Stimulated activated CD4-positive, alpha-beta T cell treated with anti-CD3 and anti-CD28 coated beads, Interleukin-1b, Interleukin-23, amount 100 ng/mL, for 4 hours (primary cell): ENCODE measurements around the gene MYL11.

Experiments
- DNase-seq, 2 donors: peaks; one replicate each; pipeline ENCODE4 v3.0.0-alpha.2; 2020; ENCODE audit warnings: low read depth in 2 of 2

MYL11 gene

DNA sequence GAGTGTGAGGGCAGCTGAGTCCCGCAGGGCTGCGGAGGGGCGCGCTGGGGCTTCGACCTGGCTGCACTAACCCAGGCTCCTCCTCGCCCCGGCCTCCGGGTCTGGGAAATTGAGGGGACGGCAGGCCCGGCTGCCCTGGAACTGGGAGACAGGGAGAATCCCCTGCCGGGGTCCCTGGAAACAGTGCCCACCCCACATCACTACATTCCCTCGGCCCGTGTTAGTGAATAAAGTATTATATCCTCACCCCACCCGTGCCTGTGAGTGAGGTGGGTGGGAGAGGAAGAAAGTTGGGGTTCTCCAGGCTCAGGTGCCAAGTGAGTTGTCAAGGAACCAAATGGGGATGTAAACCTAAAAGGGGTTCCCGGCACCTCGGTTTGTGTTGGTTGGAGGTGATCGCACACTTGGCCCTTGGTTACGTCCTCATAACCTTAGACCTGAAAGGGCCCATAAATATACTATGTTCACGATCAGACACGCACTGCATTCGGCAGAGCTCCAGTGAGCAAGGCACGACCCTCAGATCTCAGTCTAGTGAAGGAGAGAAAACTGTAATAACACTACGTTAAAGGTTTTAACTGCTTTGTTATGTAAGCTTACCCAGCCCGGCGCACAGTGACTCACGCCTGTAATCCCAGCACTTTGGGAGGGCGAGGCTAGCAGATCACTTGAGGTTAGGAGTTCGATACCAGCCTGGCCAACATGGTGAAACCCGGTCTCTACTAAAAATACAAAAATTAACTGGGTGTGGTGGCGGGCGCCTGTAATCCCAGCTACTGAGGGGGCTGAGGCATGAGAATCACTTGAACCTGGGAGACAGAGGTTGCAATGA lies 44.0 kb downstream of the MYL11 start:
- no peak for DNase-seq

DNA sequence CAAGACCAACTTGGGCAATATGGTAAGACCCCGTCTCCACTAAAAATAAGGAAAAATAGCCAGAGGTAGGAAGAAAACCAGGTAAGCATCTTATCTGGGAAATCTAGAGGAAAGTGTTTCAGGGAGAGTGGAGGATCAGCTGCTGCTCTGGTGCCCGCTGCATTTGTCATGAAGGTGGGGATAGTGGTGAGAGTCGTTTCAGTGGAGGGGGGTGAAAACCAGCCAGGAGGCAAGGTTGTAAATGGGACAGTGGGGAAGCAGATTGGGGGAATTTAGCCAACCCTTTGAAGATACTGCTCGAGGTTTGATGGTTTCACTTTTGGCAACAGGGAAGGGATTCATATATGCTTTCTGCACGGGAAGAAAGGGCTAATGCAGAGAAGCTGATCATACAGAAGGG lies 46.4 kb downstream of the MYL11 start:
- no peak for DNase-seq
